HEK293 (cell line): ENCODE measurements around the gene RGL3.

Source experiments
- ATF2 ChIP-seq: fragments of 450-650 bp; formaldehyde crosslinking; IDR thresholded peaks from 2 replicates; pipeline ENCODE4 v1.5.1; 2016; ENCODE audit warnings: missing biosample characterization, missing genetic modification characterization, low read depth
- ELK4 ChIP-seq: IDR thresholded peaks from 2 replicates; pipeline ENCODE4 v1.6.1; 2011; ENCODE audit warnings: mild to moderate bottlenecking, low read depth, low read length, borderline replicate concordance
- FEZF1 ChIP-seq: fragments of 450-650 bp; formaldehyde crosslinking; IDR thresholded peaks from 2 replicates; pipeline ENCODE4 v1.5.1; 2016; ENCODE audit warnings: missing biosample characterization, missing genetic modification characterization
- GLIS1 ChIP-seq: fragments of 450-650 bp; formaldehyde crosslinking; IDR thresholded peaks from 2 replicates; pipeline ENCODE4 v1.5.1; 2016; ENCODE audit warnings: missing biosample characterization, missing genetic modification characterization
- GLIS2 ChIP-seq: fragments of 450-650 bp; formaldehyde crosslinking; IDR thresholded peaks from 2 replicates; pipeline ENCODE4 v1.5.1; 2016; ENCODE audit warnings: missing biosample characterization, missing genetic modification characterization
- HOXA7 ChIP-seq: sonication (generic); formaldehyde crosslinking; IDR thresholded peaks from 2 replicates; pipeline ENCODE4 v1.8.1; 2022; ENCODE audit warnings: missing genetic modification reagents, borderline replicate concordance
- REPIN1 ChIP-seq: fragments of 450-650 bp; formaldehyde crosslinking; IDR thresholded peaks from 2 replicates; pipeline ENCODE4 v1.5.1; 2017; ENCODE audit warnings: missing biosample characterization, missing genetic modification characterization, low read depth
- TSHZ1 ChIP-seq: fragments of 450-650 bp; formaldehyde crosslinking; IDR thresholded peaks from 2 replicates; pipeline ENCODE4 v1.5.1; 2016; ENCODE audit warnings: missing biosample characterization, missing genetic modification characterization, borderline replicate concordance
- ZBTB1 ChIP-seq: fragments of 450-650 bp; formaldehyde crosslinking; IDR thresholded peaks from 2 replicates; pipeline ENCODE4 v1.5.1; 2016; ENCODE audit warnings: missing biosample characterization, missing genetic modification characterization
- ZBTB21 ChIP-seq: fragments of 450-650 bp; formaldehyde crosslinking; IDR thresholded peaks from 2 replicates; pipeline ENCODE4 v1.5.1; 2017; ENCODE audit warnings: missing biosample characterization, missing genetic modification characterization
- ZNF146 ChIP-seq: fragments of 450-650 bp; formaldehyde crosslinking; IDR thresholded peaks from 2 replicates; pipeline ENCODE4 v1.5.1; 2016; ENCODE audit warnings: missing biosample characterization, missing genetic modification characterization
- ZNF174 ChIP-seq: fragments of 450-650 bp; formaldehyde crosslinking; IDR thresholded peaks from 2 replicates; pipeline ENCODE4 v1.5.0; 2017; ENCODE audit warnings: missing biosample characterization, mild to moderate bottlenecking, missing genetic modification characterization
- ZNF184 ChIP-seq: fragments of 450-650 bp; IDR thresholded peaks from 2 replicates; pipeline ENCODE4 v1.5.1; 2018; ENCODE audit warnings: missing biosample characterization, mild to moderate bottlenecking, missing genetic modification characterization
- ZNF239 ChIP-seq: fragments of 450-650 bp; formaldehyde crosslinking; IDR thresholded peaks from 2 replicates; pipeline ENCODE4 v1.5.1; 2016; ENCODE audit warnings: missing biosample characterization, missing genetic modification characterization
- ZNF24 ChIP-seq: fragments of 450-650 bp; formaldehyde crosslinking; IDR thresholded peaks from 2 replicates; pipeline ENCODE4 v1.5.1; 2016; ENCODE audit warnings: missing biosample characterization, missing genetic modification characterization
- ZNF311 ChIP-seq: fragments of 450-650 bp; formaldehyde crosslinking; IDR thresholded peaks from 2 replicates; pipeline ENCODE4 v1.5.1; 2017; ENCODE audit warnings: missing biosample characterization, missing genetic modification characterization, borderline replicate concordance
- ZNF362 ChIP-seq: fragments of 450-650 bp; formaldehyde crosslinking; IDR thresholded peaks from 2 replicates; pipeline ENCODE4 v1.5.1; 2016; ENCODE audit warnings: missing biosample characterization, missing genetic modification characterization
- ZNF366 ChIP-seq: fragments of 450-650 bp; formaldehyde crosslinking; conservative IDR thresholded peaks from 2 replicates; pipeline ENCODE4 v1.5.1; 2016; ENCODE audit warnings: missing biosample characterization, missing genetic modification characterization
- ZNF473 ChIP-seq: fragments of 450-650 bp; formaldehyde crosslinking; IDR thresholded peaks from 2 replicates; pipeline ENCODE4 v1.5.1; 2017; ENCODE audit warnings: missing biosample characterization, missing genetic modification characterization
- ZNF513 ChIP-seq: fragments of 450-650 bp; IDR thresholded peaks from 2 replicates; pipeline ENCODE4 v1.5.1; 2018; ENCODE audit warnings: missing biosample characterization, missing genetic modification characterization
- ZNF544 ChIP-seq: fragments of 450-650 bp; formaldehyde crosslinking; IDR thresholded peaks from 2 replicates; pipeline ENCODE4 v1.5.0; 2017; ENCODE audit warnings: missing biosample characterization, missing genetic modification characterization
- ZNF621 ChIP-seq: fragments of 450-650 bp; formaldehyde crosslinking; IDR thresholded peaks from 2 replicates; pipeline ENCODE4 v1.5.1; 2017; ENCODE audit warnings: missing biosample characterization, missing genetic modification characterization
- ZNF654 ChIP-seq: fragments of 450-650 bp; formaldehyde crosslinking; IDR thresholded peaks from 2 replicates; pipeline ENCODE4 v1.5.1; 2016; ENCODE audit warnings: low read depth, missing biosample characterization, missing genetic modification characterization
- ZNF777 ChIP-seq: fragments of 450-650 bp; formaldehyde crosslinking; IDR thresholded peaks from 2 replicates; pipeline ENCODE4 v1.5.1; 2017; ENCODE audit warnings: missing biosample characterization, missing genetic modification characterization, borderline replicate concordance
- ZNF830 ChIP-seq: fragments of 450-650 bp; IDR thresholded peaks from 2 replicates; pipeline ENCODE4 v1.5.0; 2018; ENCODE audit warnings: missing biosample characterization, missing genetic modification characterization, low read depth, mild to moderate bottlenecking, moderate library complexity
- ZNF837 ChIP-seq: fragments of 450-650 bp; formaldehyde crosslinking; IDR thresholded peaks from 2 replicates; pipeline ENCODE4 v1.5.1; 2016; ENCODE audit warnings: missing biosample characterization, missing genetic modification characterization
- TF ChIP-seq, protein P1 (sequence below): fragments of 450-650 bp; formaldehyde crosslinking; conservative IDR thresholded peaks from 2 replicates; pipeline ENCODE4 v1.5.1; 2016; ENCODE audit warnings: low read depth, missing biosample characterization, missing genetic modification characterization
- TF ChIP-seq, protein P2 (sequence below): fragments of 450-650 bp; formaldehyde crosslinking; IDR thresholded peaks from 2 replicates; pipeline ENCODE4 v1.5.1; 2016; ENCODE audit warnings: missing biosample characterization, missing genetic modification characterization

Gene RGL3

GRCh38 chr19:11400798-11401197 is 18.3 kb downstream of the RGL3 start (continued):
- TF ChIP-seq ZNF362 (no peak), ZNF366 (tag by site-specific recombination) (no peak; the same call in 1 of the 2 replicates), GLIS2 (tag by site-specific recombination) (no peak), ZBTB1 (tag by site-specific recombination) (0 out of 2 replicates have a peak, but pooled peaks have one; percentile 31), ZNF473 (tag by site-specific recombination) (no peak), ZNF654 (tag by site-specific recombination) (peak; percentile 49), ELK4 (no peak), ZNF311 (tag by site-specific recombination) (no peak), ZNF621 (tag by site-specific recombination) (no peak), ZNF24 (0 out of 2 replicates have a peak, but pooled peaks have one; percentile 36), ZNF777 (tag by site-specific recombination) (no peak), ZNF837 (tag by site-specific recombination) (no peak), REPIN1 (no peak), ZNF184 (no peak), ZNF239 (no peak), ZNF174 (tag by site-specific recombination) (no peak), ZNF146 (tag by site-specific recombination) (no peak), ATF2 (no peak), GLIS1 (tag by site-specific recombination) (no peak), ZNF544 (tag by site-specific recombination) (no peak), TSHZ1 (tag by site-specific recombination) (no peak; the same call in 1 of the 2 replicates), ZNF830 (tag by site-specific recombination) (no peak), ZNF513 (no peak), ZBTB21 (peak; percentile 50; the same call in 1 of the 2 replicates), HOXA7 (CRISPR knock-in tag) (no peak), FEZF1 (tag by site-specific recombination) (no peak)
- TF ChIP-seq, protein P1, sequence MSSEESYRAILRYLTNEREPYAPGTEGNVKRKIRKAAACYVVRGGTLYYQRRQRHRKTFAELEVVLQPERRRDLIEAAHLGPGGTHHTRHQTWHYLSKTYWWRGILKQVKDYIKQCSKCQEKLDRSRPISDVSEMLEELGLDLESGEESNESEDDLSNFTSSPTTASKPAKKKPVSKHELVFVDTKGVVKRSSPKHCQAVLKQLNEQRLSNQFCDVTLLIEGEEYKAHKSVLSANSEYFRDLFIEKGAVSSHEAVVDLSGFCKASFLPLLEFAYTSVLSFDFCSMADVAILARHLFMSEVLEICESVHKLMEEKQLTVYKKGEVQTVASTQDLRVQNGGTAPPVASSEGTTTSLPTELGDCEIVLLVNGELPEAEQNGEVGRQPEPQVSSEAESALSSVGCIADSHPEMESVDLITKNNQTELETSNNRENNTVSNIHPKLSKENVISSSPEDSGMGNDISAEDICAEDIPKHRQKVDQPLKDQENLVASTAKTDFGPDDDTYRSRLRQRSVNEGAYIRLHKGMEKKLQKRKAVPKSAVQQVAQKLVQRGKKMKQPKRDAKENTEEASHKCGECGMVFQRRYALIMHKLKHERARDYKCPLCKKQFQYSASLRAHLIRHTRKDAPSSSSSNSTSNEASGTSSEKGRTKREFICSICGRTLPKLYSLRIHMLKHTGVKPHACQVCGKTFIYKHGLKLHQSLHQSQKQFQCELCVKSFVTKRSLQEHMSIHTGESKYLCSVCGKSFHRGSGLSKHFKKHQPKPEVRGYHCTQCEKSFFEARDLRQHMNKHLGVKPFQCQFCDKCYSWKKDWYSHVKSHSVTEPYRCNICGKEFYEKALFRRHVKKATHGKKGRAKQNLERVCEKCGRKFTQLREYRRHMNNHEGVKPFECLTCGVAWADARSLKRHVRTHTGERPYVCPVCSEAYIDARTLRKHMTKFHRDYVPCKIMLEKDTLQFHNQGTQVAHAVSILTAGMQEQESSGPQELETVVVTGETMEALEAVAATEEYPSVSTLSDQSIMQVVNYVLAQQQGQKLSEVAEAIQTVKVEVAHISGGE (tag by site-specific recombination) = peak; percentile 81
- TF ChIP-seq, protein P2, sequence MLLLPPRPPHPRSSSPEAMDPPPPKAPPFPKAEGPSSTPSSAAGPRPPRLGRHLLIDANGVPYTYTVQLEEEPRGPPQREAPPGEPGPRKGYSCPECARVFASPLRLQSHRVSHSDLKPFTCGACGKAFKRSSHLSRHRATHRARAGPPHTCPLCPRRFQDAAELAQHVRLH (tag by site-specific recombination) = 0 out of 2 replicates have a peak, but pooled peaks have one; percentile 43
